ENCODE measurements around the gene PKHD1. TPM values are rescaled to one million over a fixed set of nuclear protein-coding genes. Genes with fewer than 3 reads are reported as not detected.

Gene PKHD1
- total and polyA plus RNA-seq, 12 donors, result 0.03 to 0.22 (median 0.09) TPM; not detected in 3

- WGBS, 4 donors, result 57 to 79% (median 71%) methylated on average over 1 of the region's 1 CpG
- Histone ChIP-seq H3K9me3 (replicated peaks in 1 of 3) (no peaks in the 10 kb centered on the region), H3K4me3 (no peak overlapping the region), H3K27ac (no peak overlapping the region), H3K4me1 (replicated peaks in 1 of 2) (no peaks in the 10 kb centered on the region), H3K27me3 (no peaks in the 10 kb centered on the region), H3K36me3 (replicated peaks in 1 of 2) (no peaks in the 10 kb centered on the region)
- DNase-seq, result no peak
- intact Hi-C loops (cut with DNase I), result loop anchor here in 1 of 2 donors (10.0 kb wide), 1 partner anchor 1196 kb away; the partner anchor contains the start of gene TFAP2B
- no peak for TF ChIP-seq POLR2A (IDR thresholded peaks at IDR 0.05)
- no peak for TF ChIP-seq CTCF (IDR thresholded peaks at IDR 0.05)
Observed at GRCh38 chr6:52010806-52011205, 76.6 kb downstream of the PKHD1 start.

DNA sequence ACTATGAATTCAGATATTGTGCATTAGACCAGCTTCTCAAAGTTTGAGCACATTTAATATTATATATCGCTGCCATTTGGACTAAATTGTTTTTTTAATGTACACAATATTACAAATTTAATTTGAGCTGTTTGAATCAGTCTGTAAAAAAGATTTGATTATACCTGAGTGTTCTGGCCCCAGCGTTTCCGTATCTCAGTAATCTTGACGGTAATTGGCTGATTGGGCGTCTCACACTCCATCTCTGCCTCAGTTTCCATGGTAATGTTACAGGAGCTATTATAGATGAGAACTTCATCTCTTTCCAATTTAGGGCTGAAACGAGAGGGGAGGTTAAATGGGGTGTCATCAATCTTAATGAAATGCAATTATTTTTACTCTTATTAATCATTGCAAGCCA is 77.3 kb downstream of the PKHD1 start:
- Histone ChIP-seq H3K9me3 (replicated peaks in 1 of 3) (no peaks in the 10 kb centered on the region), H3K36me3 (replicated peaks in 1 of 2) (no peaks in the 10 kb centered on the region), H3K27ac (no peak overlapping the region), H3K27me3 (no peaks in the 10 kb centered on the region), H3K4me1 (replicated peaks in 1 of 2) (no peaks in the 10 kb centered on the region), H3K4me3 (no peak overlapping the region)
- intact Hi-C loops (cut with DNase I), result loop anchor here in 1 of 2 donors (10.0 kb wide), 1 partner anchor 1195 kb away; the partner anchor contains the start of gene TFAP2B
- DNase-seq, result peak in 1 of 7 donors; percentile 58
- 65 to 72% (median 69%) methylated on average over 6 of the region's 6 CpGs for WGBS, 4 donors
- TF ChIP-seq CTCF (IDR thresholded peaks at IDR 0.05) (no peak), POLR2A (IDR thresholded peaks at IDR 0.05) (no peak)

DNA sequence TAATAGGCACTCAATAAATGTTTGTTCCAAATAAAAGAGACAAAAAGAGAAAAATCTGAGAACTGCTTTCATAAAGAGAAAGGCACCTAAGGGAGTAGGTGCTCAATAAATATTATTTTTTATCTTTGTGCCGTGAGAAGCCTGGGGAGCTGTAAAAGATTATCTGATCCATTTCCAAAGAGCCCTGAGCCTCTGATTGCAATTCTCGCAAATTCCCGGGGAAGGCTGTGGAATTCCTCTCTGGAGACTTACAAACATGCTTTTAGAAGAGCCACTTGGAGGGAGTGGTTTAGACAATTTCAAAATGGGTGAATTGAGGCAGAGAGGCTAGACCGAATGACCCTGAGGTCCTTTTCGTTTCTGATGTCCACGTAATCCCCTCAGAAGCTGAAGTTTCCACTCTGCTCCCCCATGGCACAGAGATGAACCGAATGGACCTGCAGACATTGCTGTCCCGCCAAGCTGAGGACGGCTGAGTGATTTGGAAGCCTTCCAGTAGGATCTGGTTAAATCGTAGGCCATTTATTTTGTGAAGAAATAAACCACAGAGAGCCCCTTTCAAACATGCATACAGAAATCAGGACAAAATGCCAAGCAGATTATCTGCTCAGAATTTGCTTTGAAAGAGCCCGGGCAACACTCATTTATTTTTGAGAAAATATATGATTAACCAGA is 77.8 kb downstream of the PKHD1 start:
- WGBS, 4 donors, result 54 to 59% (median 57%) methylated on average over 11 of the region's 11 CpGs
- TF ChIP-seq POLR2A (IDR thresholded peaks at IDR 0.05) (no peak), CTCF (IDR thresholded peaks at IDR 0.05) (no peak)
- intact Hi-C loops (cut with DNase I), result loop anchor here in 1 of 2 donors (10.0 kb wide), 1 partner anchor 1195 kb away; the partner anchor contains the start of gene TFAP2B
- H3K4me1 ChIP-seq (replicated peaks in 1 of 2), result no peaks in the 10 kb centered on the region
- H3K36me3 ChIP-seq (replicated peaks in 1 of 2), result no peaks in the 10 kb centered on the region
- no peak overlapping the region for H3K4me3 ChIP-seq
- H3K9me3 ChIP-seq (replicated peaks in 1 of 3), result no peaks in the 10 kb centered on the region
- no peaks in the 10 kb centered on the region for H3K27me3 ChIP-seq
- DNase-seq, result no peak
- H3K27ac ChIP-seq, result no peak overlapping the region

DNA sequence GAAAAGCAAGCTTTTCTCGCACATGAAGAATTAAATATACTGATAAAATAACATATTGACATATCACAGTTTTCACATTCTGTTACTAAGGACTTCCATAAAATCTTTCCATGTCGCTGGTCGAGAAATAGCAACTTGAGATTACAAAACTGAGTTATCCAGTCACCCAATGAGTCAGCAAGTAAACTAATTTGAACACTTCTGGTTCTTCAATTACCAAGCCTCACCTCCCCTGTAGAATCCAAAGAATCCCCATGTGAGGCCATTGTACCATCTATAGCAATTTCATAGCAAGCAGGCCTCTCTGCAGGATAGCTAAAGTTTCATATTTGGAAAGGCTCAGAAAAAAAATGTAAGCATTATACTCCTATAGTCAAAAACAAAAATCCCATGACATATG is 87.3 kb downstream of the PKHD1 start:
- H3K36me3 ChIP-seq (replicated peaks in 1 of 2), result no peaks in the 10 kb centered on the region
- no peaks in the 10 kb centered on the region for H3K27me3 ChIP-seq
- DNase-seq, result no peak
- intact Hi-C loops (cut with DNase I), result no loop called here
- 79 to 91% (median 87%) methylated on average over 3 of the region's 3 CpGs for WGBS, 4 donors
- no peaks in the 10 kb centered on the region for H3K4me1 ChIP-seq (replicated peaks in 1 of 2)
- TF ChIP-seq POLR2A (IDR thresholded peaks at IDR 0.05), result no peak
- no peak for TF ChIP-seq CTCF (IDR thresholded peaks at IDR 0.05)
- no peaks in the 10 kb centered on the region for H3K9me3 ChIP-seq (replicated peaks in 1 of 3)
- no peak overlapping the region for H3K27ac ChIP-seq
- H3K4me3 ChIP-seq, result no peak overlapping the region

All from adrenal gland (tissue), 12 donors.